Tibial nerve (tissue), 4 donors: ENCODE measurements around the gene SNCG. TPM values are rescaled to one million over a fixed set of nuclear protein-coding genes. Genes with fewer than 3 reads are reported as not detected.

ENCODE experiments used
- DNase-seq, 2 donors: peaks; one replicate each; pipeline ENCODE4 v3.0.0-alpha.2; 2019; ENCODE audit warnings: low spot score in 2 of 2
- H3K27ac ChIP-seq, 4 donors: fragments of 200-600 bp; sonication (generic) in 3 of 4; one replicate each; pipeline ENCODE4 v1.5.1; 2017 to 2019; ENCODE audit warnings: mild to moderate bottlenecking in 1 of 4
- H3K27me3 ChIP-seq, 2 donors: fragments of 200-600 bp; sonication (generic) in 1 of 2; one replicate each; pipeline versions ENCODE4 v1.5.1 to v1.6.0; 2017 to 2019
- H3K36me3 ChIP-seq, 3 donors: fragments of 200-600 bp; sonication (generic); one replicate each; pipeline ENCODE4 v1.5.1; 2018 to 2019
- H3K4me1 ChIP-seq, 4 donors: fragments of 200-600 bp; sonication (generic) in 3 of 4; one replicate each; pipeline ENCODE4 v1.5.1; 2017 to 2019
- H3K4me3 ChIP-seq, 4 donors: fragments of 200-600 bp; sonication (generic) in 3 of 4; one replicate each; pipeline ENCODE4 v1.5.1; 2017 to 2019; ENCODE audit warnings: mild to moderate bottlenecking in 1 of 4, moderate library complexity in 1 of 4
- H3K9me3 ChIP-seq, 4 donors: fragments of 200-600 bp; sonication (generic) in 3 of 4; one replicate each; pipeline ENCODE4 v1.5.1; 2017 to 2019
- EP300 ChIP-seq, 2 donors: sonication (generic); formaldehyde crosslinking; IDR thresholded peaks; one replicate each; pipeline ENCODE4 v1.6.1; 2017; ENCODE audit warnings: antibody characterized with exemption in 2 of 2, mild to moderate bottlenecking in 1 of 2
- POLR2A ChIP-seq, 2 donors: fragments of 450-650 bp; IDR thresholded peaks; one replicate each; pipeline ENCODE4 v1.6.1; 2017; ENCODE audit warnings: antibody characterized with exemption in 2 of 2, mild to moderate bottlenecking in 2 of 2, moderate library complexity in 2 of 2
- WGBS, 2 donors: methylation state at CpG; one replicate each; pipeline ENCODE4 v1.1.5; 2018; 5-methylcytosine and 5-hydroxymethylcytosine counted together
- total RNA-seq, 4 donors: library from RNA; depleted of rRNA; stranded (reverse); fragments of >200 nt; gene quantifications; one replicate each; pipeline ENCODE4 v1.1.0, GENCODE V29; 2016
- TF ChIP-seq, protein P1 (sequence below), 5 experiments: fragments of 200-600 bp in 3 of 5; fragments of 450-650 bp in 2 of 5; sonication (generic) in 3 of 5; IDR thresholded peaks; one replicate each; pipeline ENCODE4 v1.5.1; 2016 to 2019; ENCODE audit warnings: antibody characterized with exemption in 5 of 5, mild to moderate bottlenecking in 3 of 5, moderate library complexity in 2 of 5

SNCG gene
- total RNA-seq, 4 donors from 2014 or later = 86.1 to 213 (median 119) TPM

DNA sequence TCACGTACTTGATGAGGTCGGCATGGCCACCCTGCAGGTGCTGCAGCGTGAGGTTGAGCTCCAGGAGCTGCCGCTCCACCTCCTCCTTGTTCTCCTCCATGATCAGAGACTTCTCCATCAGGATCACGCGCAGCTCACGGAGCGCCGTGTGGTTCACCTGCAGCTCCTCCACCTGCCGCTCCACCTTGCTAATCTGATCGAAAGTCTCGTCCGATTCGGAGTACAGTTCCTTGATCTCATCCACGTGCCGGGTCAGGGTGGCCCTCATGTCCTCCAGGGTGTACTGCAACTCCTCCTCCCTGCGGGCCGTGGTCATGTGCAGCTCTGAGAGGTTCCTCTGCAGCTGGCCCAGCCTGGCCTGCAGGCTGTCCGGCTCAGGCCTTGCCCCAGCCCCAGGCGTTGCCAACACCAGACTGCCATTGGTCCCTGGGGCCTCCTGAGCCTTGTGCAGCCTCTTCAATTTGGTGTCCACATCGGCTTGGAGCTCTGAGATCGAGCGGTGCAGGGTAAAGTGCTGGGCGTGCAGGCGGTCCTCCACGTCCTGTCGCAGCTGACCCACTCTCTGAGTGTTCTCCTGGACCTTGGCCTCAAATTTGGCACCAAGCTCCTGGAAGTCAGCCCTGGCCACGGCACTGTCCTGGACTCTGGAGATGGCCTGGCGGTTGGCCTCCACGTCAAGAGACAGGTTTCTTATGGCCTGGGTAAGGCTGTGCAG, 14.9 kb upstream of the SNCG start:
- no peak overlapping the region for H3K27ac ChIP-seq
- H3K27me3 ChIP-seq = no peaks in the 10 kb centered on the region
- H3K4me1 ChIP-seq = peaks cover 0 to 30% (median 6%) of the 10 kb centered on the region in 4 donors
- 93 to 94% methylated on average over 20 to 30 of the region's 30 CpGs for WGBS, 2 donors
- DNase-seq = no peak
- TF ChIP-seq, protein P1, sequence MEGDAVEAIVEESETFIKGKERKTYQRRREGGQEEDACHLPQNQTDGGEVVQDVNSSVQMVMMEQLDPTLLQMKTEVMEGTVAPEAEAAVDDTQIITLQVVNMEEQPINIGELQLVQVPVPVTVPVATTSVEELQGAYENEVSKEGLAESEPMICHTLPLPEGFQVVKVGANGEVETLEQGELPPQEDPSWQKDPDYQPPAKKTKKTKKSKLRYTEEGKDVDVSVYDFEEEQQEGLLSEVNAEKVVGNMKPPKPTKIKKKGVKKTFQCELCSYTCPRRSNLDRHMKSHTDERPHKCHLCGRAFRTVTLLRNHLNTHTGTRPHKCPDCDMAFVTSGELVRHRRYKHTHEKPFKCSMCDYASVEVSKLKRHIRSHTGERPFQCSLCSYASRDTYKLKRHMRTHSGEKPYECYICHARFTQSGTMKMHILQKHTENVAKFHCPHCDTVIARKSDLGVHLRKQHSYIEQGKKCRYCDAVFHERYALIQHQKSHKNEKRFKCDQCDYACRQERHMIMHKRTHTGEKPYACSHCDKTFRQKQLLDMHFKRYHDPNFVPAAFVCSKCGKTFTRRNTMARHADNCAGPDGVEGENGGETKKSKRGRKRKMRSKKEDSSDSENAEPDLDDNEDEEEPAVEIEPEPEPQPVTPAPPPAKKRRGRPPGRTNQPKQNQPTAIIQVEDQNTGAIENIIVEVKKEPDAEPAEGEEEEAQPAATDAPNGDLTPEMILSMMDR (IDR thresholded peaks at IDR 0.05) = no peak
- TF ChIP-seq EP300 (IDR thresholded peaks at IDR 0.05) (no peak), POLR2A (IDR thresholded peaks at IDR 0.05) (no peak)
- peaks cover 0 to 7% (median 0%) of the 10 kb centered on the region in 3 donors for H3K36me3 ChIP-seq
- no peaks in the 10 kb centered on the region for H3K9me3 ChIP-seq
- no peak overlapping the region for H3K4me3 ChIP-seq

DNA sequence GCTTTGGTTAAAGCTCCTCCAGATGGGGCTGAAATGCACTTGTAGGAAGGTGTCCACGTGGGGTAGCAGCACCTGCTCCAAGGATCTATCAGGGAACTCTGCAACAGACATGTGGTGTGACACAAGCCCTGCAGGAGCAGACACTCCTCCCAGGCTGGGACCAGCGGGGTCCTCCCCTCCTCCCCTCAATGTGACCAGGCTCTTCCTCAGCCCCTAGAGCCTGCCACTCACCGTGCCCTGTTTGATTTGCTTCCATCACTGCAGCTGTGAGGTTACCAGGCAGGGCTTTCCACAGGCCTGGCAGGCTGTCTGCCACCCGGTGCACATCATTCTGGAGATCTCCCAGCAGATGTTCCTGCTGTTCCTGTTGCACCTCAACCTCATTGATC, 14.4 kb upstream of the SNCG start:
- no peak for DNase-seq
- no peaks in the 10 kb centered on the region for H3K27me3 ChIP-seq
- H3K27ac ChIP-seq = no peak overlapping the region
- WGBS, 2 donors = 80 to 93% methylated on average over 1 to 4 of the region's 4 CpGs
- TF ChIP-seq POLR2A (IDR thresholded peaks at IDR 0.05) (no peak), EP300 (IDR thresholded peaks at IDR 0.05) (no peak)
- TF ChIP-seq, protein P1 (IDR thresholded peaks at IDR 0.05) = no peak
- peaks cover 0 to 7% (median 0%) of the 10 kb centered on the region in 3 donors for H3K36me3 ChIP-seq
- H3K9me3 ChIP-seq = no peaks in the 10 kb centered on the region
- peaks cover 0 to 26% (median 6%) of the 10 kb centered on the region in 4 donors for H3K4me1 ChIP-seq
- H3K4me3 ChIP-seq = no peak overlapping the region

- TF ChIP-seq POLR2A (IDR thresholded peaks at IDR 0.05) = no peak
- TF ChIP-seq, protein P1 (IDR thresholded peaks at IDR 0.05) = no peak
- TF ChIP-seq EP300 (IDR thresholded peaks at IDR 0.05) = no peak
- no peaks in the 10 kb centered on the region for H3K27me3 ChIP-seq
- no peak overlapping the region for H3K4me3 ChIP-seq
- DNase-seq = no peak
- H3K4me1 ChIP-seq = peaks cover 0 to 24% (median 6%) of the 10 kb centered on the region in 4 donors
- no peaks in the 10 kb centered on the region for H3K9me3 ChIP-seq
- no peak overlapping the region for H3K27ac ChIP-seq
- H3K36me3 ChIP-seq = peaks cover 0 to 7% (median 0%) of the 10 kb centered on the region in 3 donors
Observed at GRCh38 chr10:86944471-86944870, 13.9 kb upstream of the SNCG start.

DNA sequence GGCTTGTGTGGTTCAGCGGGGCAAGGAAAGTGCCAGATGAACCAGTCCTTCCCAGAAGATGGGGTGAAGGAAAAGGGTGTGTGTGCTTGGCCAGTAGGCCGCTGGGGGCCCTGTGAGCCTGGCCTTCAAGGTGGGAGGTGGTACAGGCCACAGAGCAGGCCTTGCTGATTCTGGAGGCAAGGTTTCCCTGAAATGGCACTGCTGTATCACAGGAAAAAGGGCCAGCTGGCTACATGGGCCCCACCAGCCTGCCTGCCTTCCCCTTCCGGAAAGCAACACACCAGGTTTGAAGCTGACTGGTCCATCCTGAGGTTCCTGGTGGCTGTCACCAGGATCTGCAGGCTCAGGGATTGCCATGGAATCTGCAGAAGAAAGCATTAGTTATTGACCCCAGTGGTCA, 13.5 kb upstream of the SNCG start:
- no peak for DNase-seq
- TF ChIP-seq, protein P1 (IDR thresholded peaks at IDR 0.05) = no peak
- TF ChIP-seq EP300 (IDR thresholded peaks at IDR 0.05) = no peak
- no peak for TF ChIP-seq POLR2A (IDR thresholded peaks at IDR 0.05)
- no peaks in the 10 kb centered on the region for H3K27me3 ChIP-seq
- H3K4me1 ChIP-seq = peaks cover 0 to 24% (median 6%) of the 10 kb centered on the region in 4 donors
- H3K36me3 ChIP-seq = peaks cover 0 to 7% (median 0%) of the 10 kb centered on the region in 3 donors
- H3K4me3 ChIP-seq = no peak overlapping the region
- H3K27ac ChIP-seq = peak overlapping the region in 2 of 4 donors; percentile 17 to 63
- H3K9me3 ChIP-seq = no peaks in the 10 kb centered on the region
- 89 to 94% methylated on average over 2 to 3 of the region's 3 CpGs for WGBS, 2 donors

DNA sequence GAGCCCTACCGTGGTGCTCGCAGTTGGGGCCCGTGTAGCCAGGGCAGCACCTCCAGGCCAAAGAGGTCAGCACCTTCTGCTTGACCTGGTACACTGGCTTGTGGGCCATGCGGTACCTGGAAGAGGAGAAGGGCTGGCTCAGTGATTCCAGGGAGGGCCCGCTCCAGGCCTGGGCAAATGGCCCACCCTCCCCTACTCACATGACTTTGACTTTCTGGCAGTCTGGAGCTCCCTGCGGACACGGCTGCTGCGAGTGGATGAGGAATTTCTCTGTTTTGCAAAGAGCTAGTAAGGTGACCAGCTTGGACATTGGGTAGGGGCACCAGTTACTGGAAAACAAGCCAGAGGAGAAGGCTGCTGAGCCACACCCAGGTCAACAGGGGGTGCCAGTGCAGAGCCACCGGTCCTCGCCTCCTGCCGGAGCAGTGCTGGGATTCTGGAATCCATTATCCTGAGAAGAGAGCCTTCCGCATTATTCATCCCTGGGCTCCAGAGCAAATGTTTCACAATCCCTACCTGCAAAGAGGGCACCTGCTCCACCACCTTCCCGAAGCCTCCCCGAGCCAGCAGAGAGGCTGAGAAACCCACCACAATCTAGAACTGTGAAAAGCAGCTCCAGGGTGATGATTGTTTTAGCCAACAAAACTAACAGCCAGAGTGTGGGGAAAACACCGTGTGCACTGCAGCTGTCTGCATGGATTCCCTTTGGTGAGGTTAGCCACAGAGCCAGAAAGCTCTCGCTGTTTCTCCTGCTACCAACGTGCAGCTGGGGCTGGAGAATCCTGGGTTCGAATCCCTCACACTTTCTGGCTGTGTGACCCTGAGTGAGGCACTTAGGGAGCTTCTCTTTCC, 12.8 kb upstream of the SNCG start:
- Histone ChIP-seq H3K27ac (peak overlapping the region in 3 of 4 donors; percentile 4 to 63 (median 17)), H3K4me3 (no peak overlapping the region), H3K36me3 (peaks cover 0 to 7% (median 0%) of the 10 kb centered on the region in 3 donors), H3K4me1 (peaks cover 0 to 24% (median 6%) of the 10 kb centered on the region in 4 donors), H3K27me3 (no peaks in the 10 kb centered on the region), H3K9me3 (no peaks in the 10 kb centered on the region)
- TF ChIP-seq, protein P1 (IDR thresholded peaks at IDR 0.05) = peak in 3 of 5 experiments; percentile 7 to 44 (median 24)
- TF ChIP-seq POLR2A (IDR thresholded peaks at IDR 0.05) (no peak), EP300 (IDR thresholded peaks at IDR 0.05) (peak in 1 of 2 donors; percentile 17)
- peak in 1 of 2 donors; percentile 56 for DNase-seq
- 45 to 48% methylated on average over 15 to 16 of the region's 18 CpGs for WGBS, 2 donors
